ENCODE results near the gene CACNG6. TPM values are rescaled to one million over a fixed set of nuclear protein-coding genes. Genes with fewer than 3 reads are reported as not detected.
A peak's percentile ranks its signal among the peaks of the same experiment; 100 is the strongest.

CACNG6 gene, protein sequence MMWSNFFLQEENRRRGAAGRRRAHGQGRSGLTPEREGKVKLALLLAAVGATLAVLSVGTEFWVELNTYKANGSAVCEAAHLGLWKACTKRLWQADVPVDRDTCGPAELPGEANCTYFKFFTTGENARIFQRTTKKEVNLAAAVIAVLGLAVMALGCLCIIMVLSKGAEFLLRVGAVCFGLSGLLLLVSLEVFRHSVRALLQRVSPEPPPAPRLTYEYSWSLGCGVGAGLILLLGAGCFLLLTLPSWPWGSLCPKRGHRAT
- 0.03 and 0.04 TPM in 2 replicates for polyA plus RNA-seq (2013)

DNA sequence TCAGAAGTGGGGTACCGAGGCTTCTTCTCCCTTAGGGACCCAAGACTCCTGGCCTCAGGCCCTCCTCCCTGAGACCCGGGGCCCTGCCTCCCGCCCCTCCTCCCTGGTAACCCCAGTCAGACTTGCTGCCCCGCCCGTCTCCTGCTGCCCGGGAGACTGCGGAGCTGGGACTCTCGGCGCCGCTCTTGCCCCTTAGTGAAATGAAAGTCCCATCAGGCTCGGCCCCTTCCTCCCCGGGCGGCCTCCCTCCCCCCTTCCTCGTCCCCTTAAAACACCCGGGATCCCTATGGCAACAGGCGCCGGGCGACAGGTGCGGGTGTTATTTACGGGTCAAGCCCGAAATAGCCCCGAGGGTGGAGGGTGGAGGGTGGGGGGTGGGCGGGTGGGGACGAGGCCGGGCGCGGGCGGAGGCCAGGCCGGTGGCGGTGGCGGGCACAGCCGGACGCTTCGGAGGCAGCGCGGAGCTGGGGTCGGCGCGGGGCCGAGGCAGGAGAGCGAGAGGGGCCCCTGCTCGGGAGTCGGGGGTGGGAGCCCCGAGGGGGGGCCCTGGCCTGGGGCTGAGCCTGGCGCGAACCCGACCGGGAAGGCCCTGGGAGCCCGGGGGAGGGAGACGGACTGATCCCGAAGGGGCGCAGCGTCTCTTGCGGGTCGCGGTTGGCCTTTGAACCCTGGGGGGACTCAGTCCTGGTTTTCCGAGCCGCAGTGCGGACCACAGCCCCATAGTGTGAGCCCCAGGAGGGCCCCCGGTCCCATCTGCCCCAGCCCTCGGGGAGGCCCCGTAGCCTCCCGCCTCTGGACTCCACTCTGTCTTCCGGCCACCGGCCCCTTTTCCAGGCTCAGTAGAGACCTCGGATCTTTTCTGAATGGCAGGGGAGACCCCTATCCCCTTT, at the start of gene CACNG6:
Gene CACNG6, plus strand, starts transcription at position 414 of the 890 bp plus-strand sequence. CDS start 1,241 bp downstream, outside the sequence.
- no peak within 1 kb of the TSS for H3K27ac ChIP-seq (ENCODE audit: low read depth, low read length)
- no peaks in the 10 kb centered on the region for H3K79me1 ChIP-seq (ENCODE audit: low read length)
- H3K9ac ChIP-seq (ENCODE audit: low read length): no peak within 1 kb of the TSS
- H2BK12ac ChIP-seq (ENCODE audit: low read length): no peak within 1 kb of the TSS
- H3K27me3 ChIP-seq (ENCODE audit: insufficient read depth, low read length): peaks cover 12% of the 10 kb centered on the region
- H3K36me3 ChIP-seq (ENCODE audit: control insufficient read depth in 1 of 2, insufficient read depth in 2 of 2, low read length in 2 of 2): no peaks in the 10 kb centered on the region
- WGBS (ENCODE audit: extremely low coverage, insufficient coverage, insufficient read length): no CpG with 5 or more reads among the region's 66 CpGs
- H3K4me1 ChIP-seq (ENCODE audit: control insufficient read depth in 1 of 2, insufficient read depth in 2 of 2, low read length in 2 of 2): peaks cover 0 to 7% of the 10 kb centered on the region in 2 experiments
- H3K4me3 ChIP-seq (ENCODE audit: low read depth, low read length): no peak within 1 kb of the TSS
- peaks cover 2% of the 10 kb centered on the region for H3K9me3 ChIP-seq (ENCODE audit: insufficient read depth, low read depth, low read length)
- no peak within 1 kb of the TSS for H2AK5ac ChIP-seq (ENCODE audit: low read length)
- H3K14ac ChIP-seq (ENCODE audit: low read length): no peak within 1 kb of the TSS
- H3K4ac ChIP-seq (ENCODE audit: low read depth, low read length): no peak within 1 kb of the TSS
- H3K23ac ChIP-seq (ENCODE audit: low read length): no peak within 1 kb of the TSS
- no peak within 1 kb of the TSS for H2BK5ac ChIP-seq (ENCODE audit: low read depth, low read length, poor library complexity)
- no peak within 1 kb of the TSS for H2BK120ac ChIP-seq (ENCODE audit: insufficient read depth, low read length, poor library complexity)
- peak within 1 kb of the TSS; percentile 68 for H3K4me2 ChIP-seq (ENCODE audit: low read length)
- H3K18ac ChIP-seq (ENCODE audit: low read length): no peak within 1 kb of the TSS
- no peak within 1 kb of the TSS for H4K91ac ChIP-seq (ENCODE audit: low read depth, low read length)
- H4K12ac ChIP-seq (ENCODE audit: low read depth, low read length): no peak within 1 kb of the TSS
- no peak for DNase-seq
- peak within 1 kb of the TSS; percentile 34 for H4K8ac ChIP-seq (ENCODE audit: low read depth, low read length)
- H2AFZ ChIP-seq (ENCODE audit: insufficient read depth, low read length, poor library complexity): peak within 1 kb of the TSS; percentile 9
- H3K79me2 ChIP-seq (ENCODE audit: control insufficient read depth, insufficient read depth, low read length, poor library complexity): no peaks in the 10 kb centered on the region

DNA sequence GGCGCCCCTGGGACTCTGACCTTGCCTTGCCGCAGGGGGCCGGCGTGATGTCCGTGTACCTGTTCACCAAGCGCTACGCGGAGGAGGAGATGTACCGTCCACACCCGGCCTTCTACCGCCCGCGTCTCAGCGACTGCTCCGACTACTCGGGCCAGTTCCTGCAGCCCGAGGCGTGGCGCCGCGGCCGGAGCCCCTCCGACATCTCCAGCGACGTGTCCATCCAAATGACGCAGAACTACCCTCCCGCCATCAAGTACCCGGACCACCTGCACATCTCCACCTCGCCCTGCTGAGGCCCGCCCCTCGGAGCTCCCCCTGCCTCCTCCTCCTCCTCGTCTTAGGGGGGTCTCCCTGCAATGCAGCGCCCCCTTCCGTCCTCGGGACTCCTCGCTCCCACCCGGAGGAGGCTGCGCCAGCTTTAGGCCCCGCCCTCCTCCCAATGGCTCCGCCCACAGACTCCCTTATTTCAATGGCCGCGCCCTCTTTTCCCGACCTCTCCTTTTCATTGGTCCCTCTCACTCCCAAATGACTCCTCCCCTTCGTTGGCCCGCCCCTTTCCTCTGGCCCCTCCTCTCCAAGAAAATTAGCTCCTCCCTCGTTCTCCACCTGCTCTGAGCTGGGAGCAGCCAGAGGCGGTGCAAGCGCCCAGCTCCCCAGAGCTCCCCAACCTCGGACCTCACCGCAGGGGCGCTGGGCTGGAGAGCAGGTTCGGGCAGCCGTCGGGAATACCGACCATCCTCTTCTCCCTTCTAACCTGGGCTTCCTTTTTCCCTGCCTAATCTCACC, 49.2 kb upstream of the CACNG6 start:
- Histone ChIP-seq H3K14ac (ENCODE audit: low read length) (no peak overlapping the region), H3K4me2 (ENCODE audit: low read length) (peak overlapping the region; percentile 32), H3K4me1 (ENCODE audit: control insufficient read depth in 1 of 2, insufficient read depth in 2 of 2, low read length in 2 of 2) (peaks cover 4 to 5% of the 10 kb centered on the region in 2 experiments), H3K4ac (ENCODE audit: low read depth, low read length) (no peak overlapping the region), H3K18ac (ENCODE audit: low read length) (no peak overlapping the region), H3K4me3 (ENCODE audit: low read depth, low read length) (no peak overlapping the region), H2BK120ac (ENCODE audit: insufficient read depth, low read length, poor library complexity) (no peak overlapping the region), H3K9me3 (ENCODE audit: insufficient read depth, low read depth, low read length) (peaks cover 6% of the 10 kb centered on the region), H3K36me3 (ENCODE audit: control insufficient read depth in 1 of 2, insufficient read depth in 2 of 2, low read length in 2 of 2) (no peaks in the 10 kb centered on the region), H3K79me2 (ENCODE audit: control insufficient read depth, insufficient read depth, low read length, poor library complexity) (no peaks in the 10 kb centered on the region), H2BK12ac (ENCODE audit: low read length) (no peak overlapping the region), H2AFZ (ENCODE audit: insufficient read depth, low read length, poor library complexity) (no peak overlapping the region), H3K27ac (ENCODE audit: low read depth, low read length) (no peak overlapping the region), H4K91ac (ENCODE audit: low read depth, low read length) (no peak overlapping the region), H2BK5ac (ENCODE audit: low read depth, low read length, poor library complexity) (no peak overlapping the region), H3K27me3 (ENCODE audit: insufficient read depth, low read length) (peaks cover 11% of the 10 kb centered on the region), H4K8ac (ENCODE audit: low read depth, low read length) (no peak overlapping the region), H3K23ac (ENCODE audit: low read length) (no peak overlapping the region), H4K12ac (ENCODE audit: low read depth, low read length) (no peak overlapping the region), H2AK5ac (ENCODE audit: low read length) (no peak overlapping the region), H3K79me1 (ENCODE audit: low read length) (no peaks in the 10 kb centered on the region), H3K9ac (ENCODE audit: low read length) (no peak overlapping the region)
- WGBS (ENCODE audit: extremely low coverage, insufficient coverage, insufficient read length): no CpG with 5 or more reads among the region's 55 CpGs
- no peak for DNase-seq

DNA sequence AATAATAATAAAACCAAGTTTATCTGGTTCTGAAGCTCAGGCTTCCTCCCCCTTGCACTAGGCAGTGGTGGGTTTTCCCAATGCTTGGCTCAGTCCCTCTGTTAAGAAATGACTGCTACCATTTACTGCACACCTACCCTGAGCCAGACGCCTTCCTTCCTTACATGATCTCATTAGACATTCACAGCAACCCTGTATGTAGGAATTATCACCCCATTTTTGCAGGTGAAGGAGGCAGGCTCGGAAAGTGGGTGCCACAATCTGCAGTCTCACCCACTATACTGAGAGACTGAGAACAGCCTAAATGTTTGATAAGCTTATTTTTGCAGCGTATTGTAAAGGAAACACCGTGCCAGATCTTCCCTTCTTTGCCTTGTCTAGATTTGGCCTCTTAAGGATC, 47.0 kb upstream of the CACNG6 start:
- DNase-seq: no peak
- Histone ChIP-seq H3K27me3 (ENCODE audit: insufficient read depth, low read length) (peaks cover 11% of the 10 kb centered on the region), H3K9ac (ENCODE audit: low read length) (no peak overlapping the region), H3K9me3 (ENCODE audit: insufficient read depth, low read depth, low read length) (peaks cover 6% of the 10 kb centered on the region), H4K12ac (ENCODE audit: low read depth, low read length) (no peak overlapping the region), H3K27ac (ENCODE audit: low read depth, low read length) (no peak overlapping the region), H3K18ac (ENCODE audit: low read length) (no peak overlapping the region), H2BK5ac (ENCODE audit: low read depth, low read length, poor library complexity) (no peak overlapping the region), H3K4me3 (ENCODE audit: low read depth, low read length) (no peak overlapping the region), H3K4me1 (ENCODE audit: control insufficient read depth in 1 of 2, insufficient read depth in 2 of 2, low read length in 2 of 2) (peaks cover 4 to 5% of the 10 kb centered on the region in 2 experiments), H4K91ac (ENCODE audit: low read depth, low read length) (no peak overlapping the region), H2BK12ac (ENCODE audit: low read length) (no peak overlapping the region), H3K4me2 (ENCODE audit: low read length) (no peak overlapping the region), H4K8ac (ENCODE audit: low read depth, low read length) (no peak overlapping the region), H3K79me1 (ENCODE audit: low read length) (no peaks in the 10 kb centered on the region), H3K14ac (ENCODE audit: low read length) (no peak overlapping the region), H3K36me3 (ENCODE audit: control insufficient read depth in 1 of 2, insufficient read depth in 2 of 2, low read length in 2 of 2) (no peaks in the 10 kb centered on the region), H2BK120ac (ENCODE audit: insufficient read depth, low read length, poor library complexity) (no peak overlapping the region), H2AK5ac (ENCODE audit: low read length) (no peak overlapping the region), H3K23ac (ENCODE audit: low read length) (no peak overlapping the region), H3K79me2 (ENCODE audit: control insufficient read depth, insufficient read depth, low read length, poor library complexity) (no peaks in the 10 kb centered on the region), H3K4ac (ENCODE audit: low read depth, low read length) (no peak overlapping the region), H2AFZ (ENCODE audit: insufficient read depth, low read length, poor library complexity) (no peak overlapping the region)
- WGBS (ENCODE audit: extremely low coverage, insufficient coverage, insufficient read length): no CpG with 5 or more reads among the region's 4 CpGs

DNA sequence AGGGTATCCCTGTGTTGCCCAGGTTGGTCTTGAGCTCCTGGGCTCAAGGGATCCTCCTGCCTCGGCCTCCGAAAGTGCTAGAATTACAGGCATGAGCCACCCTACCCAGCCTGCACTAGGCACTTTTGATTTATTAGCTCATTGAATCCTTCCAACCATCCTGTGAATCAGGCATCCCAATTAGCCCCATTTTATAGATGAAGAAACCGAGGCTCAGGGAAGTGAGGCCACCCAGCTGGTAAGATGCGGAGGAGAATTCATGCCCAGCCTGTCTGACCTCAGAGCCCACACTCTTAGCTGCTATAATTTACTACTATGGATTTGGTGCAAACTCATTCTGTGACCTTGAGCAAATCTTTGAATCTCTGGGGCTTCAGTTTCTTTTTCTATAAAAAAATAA, 46.5 kb upstream of the CACNG6 start:
- no peak overlapping the region for H3K14ac ChIP-seq (ENCODE audit: low read length)
- no peak overlapping the region for H3K9ac ChIP-seq (ENCODE audit: low read length)
- H2AFZ ChIP-seq (ENCODE audit: insufficient read depth, low read length, poor library complexity): no peak overlapping the region
- H4K8ac ChIP-seq (ENCODE audit: low read depth, low read length): no peak overlapping the region
- peaks cover 11% of the 10 kb centered on the region for H3K27me3 ChIP-seq (ENCODE audit: insufficient read depth, low read length)
- H3K79me2 ChIP-seq (ENCODE audit: control insufficient read depth, insufficient read depth, low read length, poor library complexity): no peaks in the 10 kb centered on the region
- no peak overlapping the region for H3K4ac ChIP-seq (ENCODE audit: low read depth, low read length)
- DNase-seq: no peak
- no peak overlapping the region for H3K27ac ChIP-seq (ENCODE audit: low read depth, low read length)
- H3K4me3 ChIP-seq (ENCODE audit: low read depth, low read length): no peak overlapping the region
- H2BK12ac ChIP-seq (ENCODE audit: low read length): no peak overlapping the region
- no peak overlapping the region for H4K12ac ChIP-seq (ENCODE audit: low read depth, low read length)
- H3K4me2 ChIP-seq (ENCODE audit: low read length): no peak overlapping the region
- no peaks in the 10 kb centered on the region for H3K79me1 ChIP-seq (ENCODE audit: low read length)
- H2AK5ac ChIP-seq (ENCODE audit: low read length): no peak overlapping the region
- H2BK5ac ChIP-seq (ENCODE audit: low read depth, low read length, poor library complexity): no peak overlapping the region
- peaks cover 4 to 5% of the 10 kb centered on the region in 2 experiments for H3K4me1 ChIP-seq (ENCODE audit: control insufficient read depth in 1 of 2, insufficient read depth in 2 of 2, low read length in 2 of 2)
- H3K36me3 ChIP-seq (ENCODE audit: control insufficient read depth in 1 of 2, insufficient read depth in 2 of 2, low read length in 2 of 2): no peaks in the 10 kb centered on the region
- WGBS (ENCODE audit: extremely low coverage, insufficient coverage, insufficient read length): no CpG with 5 or more reads among the region's 4 CpGs
- H3K9me3 ChIP-seq (ENCODE audit: insufficient read depth, low read depth, low read length): peaks cover 6% of the 10 kb centered on the region
- no peak overlapping the region for H2BK120ac ChIP-seq (ENCODE audit: insufficient read depth, low read length, poor library complexity)
- H4K91ac ChIP-seq (ENCODE audit: low read depth, low read length): no peak overlapping the region
- H3K23ac ChIP-seq (ENCODE audit: low read length): no peak overlapping the region
- H3K18ac ChIP-seq (ENCODE audit: low read length): no peak overlapping the region

Measured in trophoblast cell (in vitro differentiated cells and primary cell).